ENCODE measurements around the gene CEP164. TPM values are rescaled to one million over a fixed set of nuclear protein-coding genes. Genes with fewer than 3 reads are reported as not detected.

Gene CEP164
- polyA plus RNA-seq, 1 of the 3 experiments (the other 2 are of a cell fraction), result 27.7 TPM

DNA sequence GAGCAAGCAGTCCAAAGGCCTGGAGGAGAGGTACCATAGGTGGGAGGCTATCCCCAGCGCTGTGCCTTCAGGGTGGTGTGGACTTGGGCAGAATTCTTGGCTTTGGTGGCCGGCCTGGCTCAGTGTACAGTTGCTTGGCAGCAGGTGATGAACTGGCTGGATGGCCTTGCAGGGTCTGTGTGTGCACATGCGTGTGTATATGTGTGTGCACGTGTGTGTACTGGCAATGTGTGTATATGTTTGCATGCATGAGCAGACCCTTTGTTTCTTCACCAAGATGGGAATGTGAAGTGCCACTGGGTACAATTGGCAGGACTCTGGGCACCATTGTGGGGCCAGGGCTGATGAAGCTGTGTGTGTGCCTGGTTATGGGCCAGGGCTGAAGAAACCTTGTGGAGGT is 53.0 kb downstream of the CEP164 start:
- Histone ChIP-seq H3K9ac (no peak overlapping the region), H3K27ac (ENCODE audit: low read depth in 2 of 2, low read length in 1 of 2) (no peak overlapping the region), H3K27me3 (ENCODE audit: insufficient read depth) (no peaks in the 10 kb centered on the region), H3F3A (replicated peaks; ENCODE audit: insufficient read depth) (no peaks in the 10 kb centered on the region), H3K4me3 (ENCODE audit: low read depth in 2 of 2, low read length in 1 of 2) (no peak overlapping the region), H3K79me2 (ENCODE audit: insufficient read depth) (no peaks in the 10 kb centered on the region), H3K9me3 (no peaks in the 10 kb centered on the region), H2AFZ (ENCODE audit: low read depth) (no peak overlapping the region), H3K4me1 (ENCODE audit: control insufficient read depth in 1 of 2, insufficient read depth in 2 of 2, low read depth in 1 of 2, low read length in 1 of 2) (peaks cover 0 to 17% of the 10 kb centered on the region in 2 experiments; a peak in 1 of 4 replicates), H4K20me1 (ENCODE audit: insufficient read depth) (no peaks in the 10 kb centered on the region), H3K36me3 (replicated peaks in 1 of 2; ENCODE audit: control insufficient read depth in 1 of 2, insufficient read depth in 2 of 2, low read length in 1 of 2) (peaks cover 7 to 49% of the 10 kb centered on the region in 2 experiments), H3K9me2 (no peaks in the 10 kb centered on the region), H3K4me2 (no peak overlapping the region)
- TF ChIP-seq CHD2 (IDR thresholded peaks at IDR 0.05; ENCODE audit: low read length, partially characterized antibody) (no peak), FOSL2 (IDR thresholded peaks at IDR 0.05; ENCODE audit: borderline replicate concordance, low read depth) (no peak), CTCF (IDR thresholded peaks at IDR 0.05) (no peak)
- ChIA-PET CTCF (interaction anchor here (1.6 to 2.2 kb wide), 2 partner anchors 15 to 437 kb away, joined by 3 to 8 read pairs; no protein-coding TSS in a partner anchor), POLR2A (no interaction called here)
- 96% methylated on average over 4 of the region's 4 CpGs for WGBS (ENCODE audit: low lambda C conversion rate)
- no peak for DNase-seq

DNA sequence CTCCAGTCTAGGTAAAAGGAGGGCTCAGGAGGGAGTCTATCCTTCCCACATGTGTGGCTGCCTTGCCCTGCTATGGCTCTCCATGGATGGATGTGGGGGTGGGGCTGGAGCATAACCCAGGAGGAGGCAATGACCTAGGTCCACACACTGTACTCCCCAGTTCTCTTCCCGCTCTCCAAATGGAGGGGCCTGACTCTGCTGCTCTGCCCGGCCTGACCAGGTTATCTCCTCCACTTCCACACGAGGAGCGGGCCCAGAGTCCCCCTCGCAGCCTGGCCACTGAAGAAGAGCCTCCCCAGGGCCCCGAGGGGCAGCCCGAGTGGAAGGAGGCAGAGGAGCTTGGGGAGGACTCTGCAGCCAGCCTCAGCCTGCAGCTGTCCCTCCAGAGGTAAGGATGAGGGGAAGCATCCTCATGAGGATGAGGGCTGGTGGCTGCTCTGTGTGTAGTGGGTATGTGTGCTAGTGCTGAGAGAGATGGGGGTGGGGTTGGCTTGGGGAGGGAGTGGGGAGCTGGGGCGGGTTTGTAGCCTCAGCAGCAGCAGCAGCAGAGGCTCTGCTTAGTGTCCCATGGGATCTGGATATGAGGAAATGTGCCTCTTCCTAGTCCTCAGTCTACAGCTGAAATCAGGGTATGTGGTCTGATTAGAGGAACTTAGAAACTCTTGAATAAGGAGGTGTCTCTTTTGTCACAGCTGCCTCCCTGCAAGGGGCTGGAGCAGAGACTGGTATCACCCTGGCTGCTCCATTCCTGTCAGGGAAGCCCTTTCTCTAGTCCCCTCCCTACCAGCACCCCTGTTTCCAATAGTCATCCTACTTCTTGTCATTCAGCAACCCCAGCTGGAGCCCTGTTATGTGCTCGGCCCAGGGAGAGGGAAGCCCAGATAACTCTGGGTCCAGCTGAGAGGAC is 54.1 kb downstream of the CEP164 start:
- ChIA-PET POLR2A (interaction anchor here (0.5 kb wide), 1 partner anchor 24 kb away, joined by 3 read pairs; no protein-coding TSS in a partner anchor), CTCF (interaction anchor here (1.6 kb wide), 1 partner anchor 14 kb away, joined by 3 read pairs; no protein-coding TSS in a partner anchor)
- Histone ChIP-seq H3K79me2 (ENCODE audit: insufficient read depth) (no peaks in the 10 kb centered on the region), H3K4me2 (no peak overlapping the region), H3K4me3 (ENCODE audit: low read depth in 2 of 2, low read length in 1 of 2) (no peak overlapping the region), H3K9me2 (no peaks in the 10 kb centered on the region), H4K20me1 (ENCODE audit: insufficient read depth) (no peaks in the 10 kb centered on the region), H3F3A (replicated peaks; ENCODE audit: insufficient read depth) (no peaks in the 10 kb centered on the region), H3K27me3 (ENCODE audit: insufficient read depth) (no peaks in the 10 kb centered on the region), H3K27ac (ENCODE audit: low read depth in 2 of 2, low read length in 1 of 2) (no peak overlapping the region), H3K9ac (no peak overlapping the region), H2AFZ (ENCODE audit: low read depth) (no peak overlapping the region), H3K4me1 (ENCODE audit: control insufficient read depth in 1 of 2, insufficient read depth in 2 of 2, low read depth in 1 of 2, low read length in 1 of 2) (peaks cover 0 to 17% of the 10 kb centered on the region in 2 experiments; a peak in 1 of 4 replicates), H3K36me3 (replicated peaks in 1 of 2; ENCODE audit: control insufficient read depth in 1 of 2, insufficient read depth in 2 of 2, low read length in 1 of 2) (peaks cover 11 to 48% of the 10 kb centered on the region in 2 experiments), H3K9me3 (no peaks in the 10 kb centered on the region)
- no peak for DNase-seq
- TF ChIP-seq REST (IDR thresholded peaks at IDR 0.05; ENCODE audit: low read depth, low read length) (no peak), USF2 (IDR thresholded peaks at IDR 0.05; ENCODE audit: borderline replicate concordance, low read depth, low read length) (no peak), RXRA (IDR thresholded peaks at IDR 0.05; ENCODE audit: borderline replicate concordance, low read depth) (no peak), JUND (IDR thresholded peaks at IDR 0.05) (no peak), TEAD4 (IDR thresholded peaks at IDR 0.05; ENCODE audit: borderline replicate concordance, insufficient read depth) (no peak)
- WGBS (ENCODE audit: low lambda C conversion rate), result 92% methylated on average over 6 of the region's 9 CpGs
